HG02588 (cell line): ENCODE results near the gene PCSK5.
"Not testable (repeated sequence)": the region's sequence is repeated elsewhere in the genome, so short reads cannot be mapped to it uniquely, and the experiment has no call there.

Source experiments
- ATAC-seq: cut with Tn5 transposase; IDR thresholded peaks from one replicate; pipeline ENCODE4 v1.9.1; 2021; ENCODE audit warnings: mild to moderate bottlenecking, moderate library complexity; ENCODE audit not compliant: unreplicated experiment

Gene PCSK5

DNA sequence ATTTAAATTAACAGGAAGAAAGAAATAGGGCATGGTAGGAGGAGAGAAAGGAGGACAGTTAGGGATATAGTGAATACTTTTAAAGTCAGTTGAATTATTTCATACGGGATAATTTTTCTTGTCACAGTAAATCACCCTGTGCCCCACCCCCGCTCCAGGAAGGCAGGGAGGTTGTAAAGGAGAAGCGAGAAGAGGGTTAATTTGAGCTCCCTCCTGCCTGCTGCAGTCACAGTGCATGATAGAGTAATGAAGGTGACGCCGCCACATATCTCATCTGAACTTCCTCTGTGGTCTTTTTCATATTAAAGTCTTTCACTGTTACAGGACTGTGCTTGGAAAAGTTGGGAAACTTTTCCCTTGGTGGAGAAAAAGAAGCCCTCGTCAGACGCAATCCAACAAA lies 896 bp upstream of the PCSK5 start:
- ATAC-seq = no peak

DNA sequence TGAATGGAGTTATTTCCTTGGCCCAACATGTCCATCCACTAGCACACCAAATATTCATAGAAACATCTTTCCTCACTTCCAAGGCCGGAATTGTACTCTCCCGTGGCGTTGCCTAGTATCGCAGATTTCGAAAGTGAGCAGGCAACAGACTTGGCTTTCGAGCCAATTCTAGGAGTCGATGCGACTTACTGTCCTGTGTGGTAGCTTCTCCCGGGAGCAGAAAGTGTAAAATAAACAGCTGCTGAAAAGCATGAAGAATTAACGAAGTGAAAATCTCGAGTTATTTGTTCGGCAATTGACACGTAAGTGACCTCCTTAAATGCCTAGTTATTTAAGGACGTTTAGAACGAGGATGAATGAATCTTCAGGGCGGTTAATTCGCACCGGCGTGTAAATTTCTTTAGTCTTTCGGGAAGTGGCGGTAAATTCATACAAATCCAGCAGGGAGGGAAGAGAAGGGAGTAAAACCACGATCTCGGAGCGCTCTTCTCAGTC lies 449 bp upstream of the PCSK5 start:
- no peak for ATAC-seq

DNA sequence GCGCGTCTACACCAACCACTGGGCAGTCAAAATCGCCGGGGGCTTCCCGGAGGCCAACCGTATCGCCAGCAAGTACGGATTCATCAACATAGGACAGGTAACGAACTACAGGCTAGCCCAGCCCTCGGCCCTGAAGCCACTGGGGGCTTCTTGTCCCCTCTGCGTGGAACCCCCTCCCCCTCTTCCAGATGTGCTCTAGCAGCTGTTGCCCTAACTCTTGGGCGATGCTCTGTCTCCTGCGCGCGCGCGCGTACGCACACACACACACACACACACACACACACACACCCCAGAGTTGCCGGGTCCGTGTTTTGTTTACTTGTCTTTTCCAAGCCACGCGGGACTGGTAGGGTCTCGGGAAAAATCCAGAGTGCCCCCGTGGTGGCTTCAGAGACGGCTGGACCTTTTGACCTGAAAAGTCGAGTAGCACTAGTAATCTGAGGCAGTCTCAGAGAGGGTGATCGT lies 836 bp downstream of the PCSK5 start:
- no peak for ATAC-seq

DNA sequence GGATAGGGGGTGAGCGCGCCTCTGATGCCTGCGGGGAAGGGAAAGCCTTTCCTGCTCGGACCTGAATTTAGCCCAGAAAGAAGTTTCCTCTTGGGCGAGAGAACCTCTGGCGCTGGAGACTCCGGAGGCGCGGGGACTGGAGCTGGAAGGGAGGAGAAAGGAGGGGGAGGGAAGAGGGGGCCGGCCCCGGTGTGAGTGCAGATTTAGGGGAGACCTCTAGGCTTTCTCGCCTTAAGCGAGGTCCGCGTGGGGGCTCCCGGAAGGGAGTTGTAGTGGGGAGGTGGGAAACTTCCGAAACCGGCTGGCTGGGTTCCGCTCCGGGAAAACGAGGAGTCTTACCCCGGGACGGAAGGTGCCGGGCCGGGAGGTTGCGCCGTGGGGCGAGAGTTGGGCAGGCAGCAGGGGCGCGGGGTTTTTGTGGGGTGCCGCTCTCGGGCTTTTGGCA lies 1.3 kb downstream of the PCSK5 start:
- no peak for ATAC-seq

DNA sequence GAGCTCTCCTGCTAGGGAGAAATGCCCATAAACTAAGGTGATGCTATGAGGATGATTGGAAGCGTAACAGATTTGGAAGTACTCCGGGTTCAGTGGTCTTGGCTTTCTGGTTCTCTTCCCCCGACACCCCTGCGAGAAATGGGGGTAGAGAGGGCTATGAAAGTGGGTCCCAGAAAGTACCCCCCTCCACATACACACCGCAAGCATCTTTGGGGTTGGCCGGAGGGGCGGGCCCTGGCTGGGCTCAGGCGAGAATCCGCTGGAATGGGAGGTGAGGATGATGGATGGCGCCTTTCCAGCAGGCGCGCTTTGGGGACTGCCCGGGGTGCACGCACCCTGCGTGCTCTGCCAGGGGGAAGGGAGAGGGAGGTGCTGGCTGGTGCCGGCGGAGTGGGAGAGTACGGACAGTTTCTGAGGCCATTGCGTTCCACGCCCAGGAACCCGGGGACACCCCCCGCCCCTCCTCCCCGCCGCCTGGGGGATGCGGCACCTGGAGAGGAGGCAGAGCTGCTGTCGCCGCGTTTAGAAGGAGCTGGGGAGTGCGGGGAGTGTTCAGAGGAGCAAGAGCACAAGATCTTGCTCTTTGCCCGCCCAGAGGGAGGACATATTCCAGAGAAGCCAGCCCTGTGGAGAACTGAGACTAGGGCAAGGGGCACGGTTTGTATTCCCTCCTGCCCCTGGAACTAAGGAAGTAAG lies 1.9 kb downstream of the PCSK5 start:
- no peak for ATAC-seq

DNA sequence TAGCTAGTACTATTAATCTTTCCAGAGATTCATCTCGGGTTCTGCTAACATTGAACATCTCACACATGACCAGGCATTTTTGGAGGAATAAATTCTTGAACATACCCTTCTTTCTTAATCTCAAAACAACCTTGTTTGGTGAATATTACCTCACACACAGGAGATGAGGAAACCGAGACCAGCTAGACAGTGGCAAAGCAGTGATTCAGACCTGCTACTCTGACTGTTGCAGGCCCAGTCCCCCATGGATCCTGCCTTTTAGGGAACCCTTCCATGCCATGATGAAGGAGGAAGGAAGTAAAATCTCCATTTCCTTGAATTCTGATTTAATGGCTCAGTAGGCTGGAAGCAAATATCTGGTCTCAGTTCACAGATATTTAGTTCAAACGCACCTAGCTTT lies 2.6 kb downstream of the PCSK5 start:
- ATAC-seq = no peak

GRCh38 chr9:75894566-75894965 lies 4.1 kb downstream of the PCSK5 start:
- no peak for ATAC-seq

DNA sequence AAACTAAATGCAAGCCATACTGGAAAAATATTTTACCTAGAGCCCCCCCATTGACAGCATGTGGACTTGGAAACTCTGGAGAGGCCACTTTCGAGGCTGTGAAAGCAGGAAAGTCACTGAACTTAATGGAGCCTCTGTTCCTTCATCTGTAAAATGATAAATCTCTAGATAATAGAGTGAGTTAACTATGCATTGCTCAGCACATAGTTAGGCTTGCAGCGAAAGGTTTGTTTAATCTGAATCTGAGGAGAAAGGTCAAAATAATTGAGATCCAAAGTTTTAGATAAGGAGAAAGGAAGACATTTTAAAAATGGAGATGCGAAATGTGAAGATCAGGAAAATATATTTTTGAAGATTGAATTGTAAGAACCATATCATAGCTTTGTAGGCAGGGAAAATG lies 4.6 kb downstream of the PCSK5 start:
- no peak for ATAC-seq

DNA sequence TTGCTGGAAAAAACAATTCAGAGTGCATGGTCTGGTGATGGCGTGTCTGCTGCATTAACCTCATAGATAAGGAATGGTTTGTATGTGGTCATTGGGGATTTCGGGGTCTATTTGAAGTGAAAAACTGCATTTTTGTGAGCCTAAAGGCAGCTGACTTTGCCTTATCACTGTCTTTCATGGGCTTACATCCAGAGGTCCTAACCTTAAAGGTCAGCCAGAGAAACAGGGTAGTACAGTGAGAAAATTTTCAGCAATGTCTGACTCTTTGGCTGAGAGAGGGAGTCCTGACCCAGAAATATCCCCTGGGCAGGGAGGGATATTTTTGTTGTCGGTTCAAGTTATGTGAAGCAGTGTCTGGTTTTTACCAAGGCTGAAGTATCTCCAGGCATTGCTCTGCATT lies 5.7 kb downstream of the PCSK5 start:
- ATAC-seq = no peak

- ATAC-seq = not testable (repeated sequence)
Measured at GRCh38 chr9:75900893-75901524, 10.5 kb downstream of the PCSK5 start.

- ATAC-seq = no peak
Measured at GRCh38 chr9:75903785-75904360, 13.4 kb downstream of the PCSK5 start.

DNA sequence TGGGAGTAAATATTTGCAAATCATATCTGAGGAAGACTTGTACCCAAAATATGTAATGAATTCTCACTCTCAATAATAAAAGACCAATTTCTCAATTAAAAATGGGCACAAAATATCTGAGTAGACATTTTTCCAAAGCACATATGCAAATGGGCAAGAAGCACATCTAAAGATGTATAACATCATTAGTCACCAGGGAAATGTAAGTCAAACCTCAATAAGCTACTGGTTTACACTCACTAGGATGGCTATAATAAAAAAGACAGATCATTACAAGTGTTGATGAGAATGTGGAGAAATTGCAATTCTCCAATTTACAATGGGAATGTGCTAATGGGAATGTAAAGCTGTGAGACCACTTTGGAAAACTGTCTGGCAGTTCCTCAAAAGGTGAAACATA lies 13.9 kb downstream of the PCSK5 start:
- ATAC-seq = no peak

GRCh38 chr9:75906531-75906930 lies 16.1 kb downstream of the PCSK5 start:
- no peak for ATAC-seq

GRCh38 chr9:75907329-75907728 lies 16.9 kb downstream of the PCSK5 start:
- ATAC-seq = no peak

GRCh38 chr9:75907923-75908322 lies 17.4 kb downstream of the PCSK5 start:
- ATAC-seq = no peak

DNA sequence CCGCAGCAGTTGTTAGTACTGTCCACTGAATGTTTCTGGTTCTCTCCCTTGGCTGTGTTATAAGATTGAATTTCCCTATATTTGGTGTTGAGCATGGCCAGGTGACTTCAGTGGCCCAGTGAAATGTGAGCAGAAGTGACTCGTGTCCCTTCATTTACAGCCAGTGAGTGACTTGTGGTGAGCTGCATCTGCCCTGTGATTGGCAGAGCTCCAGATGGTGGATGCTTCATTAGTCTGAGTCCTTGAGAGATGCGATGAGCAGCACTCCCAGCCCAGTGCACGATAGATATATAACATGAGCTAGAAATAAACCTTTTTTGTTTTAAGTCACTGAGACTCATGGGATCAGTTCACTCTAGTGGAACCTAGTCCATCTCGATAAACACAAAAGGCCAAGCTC lies 19.3 kb downstream of the PCSK5 start:
- ATAC-seq = no peak

GRCh38 chr9:75910731-75911130 lies 20.3 kb downstream of the PCSK5 start:
- ATAC-seq = no peak

DNA sequence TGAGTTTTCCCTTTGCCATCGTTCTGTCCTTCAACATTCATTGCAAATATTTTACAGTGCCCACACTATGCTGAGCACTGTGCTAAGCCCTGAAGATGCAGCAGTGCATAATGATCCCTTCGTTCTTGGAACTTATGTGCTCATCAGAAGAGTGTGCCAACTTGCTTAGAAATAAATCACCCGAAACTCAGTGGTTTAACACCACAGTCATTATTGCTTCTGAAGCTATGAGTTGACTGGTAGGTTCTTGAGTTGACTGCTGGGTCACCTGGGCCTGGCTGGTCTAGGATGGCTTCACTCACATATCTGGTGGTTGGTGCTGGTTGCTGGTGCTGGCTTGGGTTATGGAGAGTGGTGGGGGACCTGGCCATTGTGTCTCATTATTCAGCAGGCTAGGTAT lies 20.9 kb downstream of the PCSK5 start:
- no peak for ATAC-seq

GRCh38 chr9:75912951-75913350 lies 22.5 kb downstream of the PCSK5 start:
- no peak for ATAC-seq

DNA sequence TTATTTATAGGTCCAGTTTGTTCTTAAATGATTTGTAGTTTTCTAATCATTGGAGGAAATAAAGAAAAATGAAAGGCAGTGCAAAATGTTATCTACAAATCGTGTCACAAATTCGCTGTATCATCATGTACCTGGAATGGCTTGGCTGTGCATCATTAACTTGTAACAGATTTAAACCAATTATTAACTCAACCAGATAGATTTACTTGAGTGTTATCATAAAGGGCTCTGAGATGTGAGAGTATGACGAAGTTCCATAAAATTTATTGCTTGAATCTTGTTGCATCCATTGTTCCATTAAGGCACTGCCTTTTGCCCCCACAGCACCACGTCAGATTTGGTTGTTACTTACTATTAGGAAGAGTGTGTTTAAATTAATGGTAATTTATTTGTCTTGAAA lies 23.5 kb downstream of the PCSK5 start:
- no peak for ATAC-seq

GRCh38 chr9:75914883-75915452 lies 24.5 kb downstream of the PCSK5 start:
- no peak for ATAC-seq

DNA sequence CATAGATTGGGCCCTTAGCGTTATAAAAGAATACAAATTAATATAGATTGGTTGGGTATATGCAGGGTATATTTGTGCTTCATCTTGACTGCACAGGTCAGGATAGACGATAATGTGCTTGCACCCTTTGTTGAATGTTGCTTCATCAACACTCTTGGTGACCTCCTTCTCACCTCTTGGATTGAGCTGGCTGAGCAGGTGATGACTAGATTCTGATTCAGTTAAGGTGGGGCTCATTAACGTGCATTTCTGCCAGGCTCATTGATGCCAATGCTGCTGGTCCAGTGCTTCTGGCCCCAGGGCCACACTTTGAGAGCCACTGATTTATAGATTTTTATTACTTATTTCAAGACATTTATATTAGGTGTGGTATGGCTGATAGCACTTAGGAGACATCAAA lies 27.7 kb downstream of the PCSK5 start:
- no peak for ATAC-seq
